ENCODE results near the gene PERM1. TPM values are rescaled to one million over a fixed set of nuclear protein-coding genes. Genes with fewer than 3 reads are reported as not detected.

Gene PERM1
- total and polyA plus RNA-seq, 2 of the 13 experiments (the other 11 are each of a cell fraction or from before 2014, with no cell fraction given): 0.04 to 0.29 TPM

DNA sequence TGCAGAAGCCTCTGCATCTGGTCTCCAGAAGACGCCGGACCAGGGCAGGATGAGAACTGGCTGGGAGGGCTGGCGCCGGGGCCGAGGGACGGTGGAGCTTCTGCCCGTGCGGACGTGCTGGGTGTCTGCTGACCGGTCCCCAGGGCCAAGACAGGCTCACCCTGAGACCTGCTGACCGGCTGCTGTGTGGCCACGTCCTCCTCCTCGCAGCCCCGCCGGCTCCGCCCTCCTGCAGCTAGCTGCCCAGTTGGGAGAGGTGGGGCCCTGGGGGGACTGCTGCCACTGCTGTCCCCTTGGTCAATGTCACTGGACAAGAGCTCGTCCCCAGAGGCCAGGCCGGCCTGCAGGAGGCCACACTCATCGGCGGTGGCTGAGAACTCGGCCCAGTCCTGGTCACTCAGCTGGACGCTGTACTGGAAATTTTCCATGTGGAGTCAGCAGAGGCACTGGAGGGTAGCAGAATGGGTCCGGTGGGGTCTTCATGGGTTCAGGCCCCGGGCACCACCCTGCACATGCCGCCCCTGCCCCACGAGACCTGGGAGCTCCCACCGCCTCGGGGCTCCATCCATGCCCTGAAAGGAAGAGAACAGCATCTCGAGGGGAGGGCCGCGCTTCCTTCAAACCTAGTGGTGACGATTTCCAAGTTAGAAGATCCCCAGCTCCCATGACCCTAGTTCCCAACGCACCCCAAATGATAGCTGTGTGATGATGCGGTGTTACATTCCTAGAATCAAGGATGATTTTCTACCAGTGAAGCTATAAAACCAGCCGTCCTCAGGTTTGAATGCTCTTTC lies 1.1 kb downstream of the PERM1 start (continued):
- TF ChIP-seq ZNF235 (CRISPR knock-in tag; IDR thresholded peaks at IDR 0.05; ENCODE audit: borderline replicate concordance) (no peak), TCF12 (IDR thresholded peaks at IDR 0.05) (no peak), TCF12 (CRISPR knock-in tag; IDR thresholded peaks at IDR 0.05) (no peak), NR1H2 (CRISPR knock-in tag; IDR thresholded peaks at IDR 0.05; ENCODE audit: borderline replicate concordance, low read depth) (no peak), TOPORS (CRISPR knock-in tag; IDR thresholded peaks at IDR 0.05) (no peak), MZF1 (CRISPR knock-in tag; IDR thresholded peaks at IDR 0.05; ENCODE audit: borderline replicate concordance) (no peak), ZSCAN12 (CRISPR knock-in tag; IDR thresholded peaks at IDR 0.05) (no peak), ZNF709 (CRISPR knock-in tag; IDR thresholded peaks at IDR 0.05) (peak; percentile 67; the same call in 1 of the 2 replicates), DMAP1 (CRISPR knock-in tag; IDR thresholded peaks at IDR 0.05) (no peak), ZNF510 (CRISPR knock-in tag; IDR thresholded peaks at IDR 0.05; ENCODE audit: low read depth) (0 out of 2 replicates have a peak, but pooled peaks have one; percentile 43), HMG20B (CRISPR knock-in tag; conservative IDR thresholded peaks at IDR 0.05) (no peak), FOSL2 (CRISPR knock-in tag; IDR thresholded peaks at IDR 0.05) (no peak), SKI (IDR thresholded peaks at IDR 0.05; ENCODE audit: partially characterized antibody) (no peak), ESRRA (CRISPR knock-in tag; IDR thresholded peaks at IDR 0.05; ENCODE audit: low read depth) (0 out of 2 replicates have a peak, but pooled peaks have one; percentile 39), FLYWCH1 (CRISPR knock-in tag; IDR thresholded peaks at IDR 0.05) (no peak), ZFP82 (CRISPR knock-in tag; IDR thresholded peaks at IDR 0.05; ENCODE audit: borderline replicate concordance) (no peak), ZNF253 (CRISPR knock-in tag; IDR thresholded peaks at IDR 0.05; ENCODE audit: borderline replicate concordance) (no peak)
- TF ChIP-seq, protein P1, sequence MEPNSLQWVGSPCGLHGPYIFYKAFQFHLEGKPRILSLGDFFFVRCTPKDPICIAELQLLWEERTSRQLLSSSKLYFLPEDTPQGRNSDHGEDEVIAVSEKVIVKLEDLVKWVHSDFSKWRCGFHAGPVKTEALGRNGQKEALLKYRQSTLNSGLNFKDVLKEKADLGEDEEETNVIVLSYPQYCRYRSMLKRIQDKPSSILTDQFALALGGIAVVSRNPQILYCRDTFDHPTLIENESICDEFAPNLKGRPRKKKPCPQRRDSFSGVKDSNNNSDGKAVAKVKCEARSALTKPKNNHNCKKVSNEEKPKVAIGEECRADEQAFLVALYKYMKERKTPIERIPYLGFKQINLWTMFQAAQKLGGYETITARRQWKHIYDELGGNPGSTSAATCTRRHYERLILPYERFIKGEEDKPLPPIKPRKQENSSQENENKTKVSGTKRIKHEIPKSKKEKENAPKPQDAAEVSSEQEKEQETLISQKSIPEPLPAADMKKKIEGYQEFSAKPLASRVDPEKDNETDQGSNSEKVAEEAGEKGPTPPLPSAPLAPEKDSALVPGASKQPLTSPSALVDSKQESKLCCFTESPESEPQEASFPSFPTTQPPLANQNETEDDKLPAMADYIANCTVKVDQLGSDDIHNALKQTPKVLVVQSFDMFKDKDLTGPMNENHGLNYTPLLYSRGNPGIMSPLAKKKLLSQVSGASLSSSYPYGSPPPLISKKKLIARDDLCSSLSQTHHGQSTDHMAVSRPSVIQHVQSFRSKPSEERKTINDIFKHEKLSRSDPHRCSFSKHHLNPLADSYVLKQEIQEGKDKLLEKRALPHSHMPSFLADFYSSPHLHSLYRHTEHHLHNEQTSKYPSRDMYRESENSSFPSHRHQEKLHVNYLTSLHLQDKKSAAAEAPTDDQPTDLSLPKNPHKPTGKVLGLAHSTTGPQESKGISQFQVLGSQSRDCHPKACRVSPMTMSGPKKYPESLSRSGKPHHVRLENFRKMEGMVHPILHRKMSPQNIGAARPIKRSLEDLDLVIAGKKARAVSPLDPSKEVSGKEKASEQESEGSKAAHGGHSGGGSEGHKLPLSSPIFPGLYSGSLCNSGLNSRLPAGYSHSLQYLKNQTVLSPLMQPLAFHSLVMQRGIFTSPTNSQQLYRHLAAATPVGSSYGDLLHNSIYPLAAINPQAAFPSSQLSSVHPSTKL (CRISPR knock-in tag; IDR thresholded peaks at IDR 0.05): 0 out of 2 replicates have a peak, but pooled peaks have one; percentile 20
- TF ChIP-seq, protein P2, sequence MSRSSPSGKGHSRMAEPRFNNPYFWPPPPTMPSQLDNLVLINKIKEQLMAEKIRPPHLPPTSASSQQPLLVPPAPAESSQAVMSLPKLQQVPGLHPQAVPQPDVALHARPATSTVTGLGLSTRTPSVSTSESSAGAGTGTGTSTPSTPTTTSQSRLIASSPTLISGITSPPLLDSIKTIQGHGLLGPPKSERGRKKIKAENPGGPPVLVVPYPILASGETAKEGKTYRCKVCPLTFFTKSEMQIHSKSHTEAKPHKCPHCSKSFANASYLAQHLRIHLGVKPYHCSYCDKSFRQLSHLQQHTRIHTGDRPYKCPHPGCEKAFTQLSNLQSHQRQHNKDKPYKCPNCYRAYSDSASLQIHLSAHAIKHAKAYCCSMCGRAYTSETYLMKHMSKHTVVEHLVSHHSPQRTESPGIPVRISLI (CRISPR knock-in tag; IDR thresholded peaks at IDR 0.05; ENCODE audit: borderline replicate concordance): 0 out of 2 replicates have a peak, but pooled peaks have one; percentile 16
- TF ChIP-seq, protein P3, sequence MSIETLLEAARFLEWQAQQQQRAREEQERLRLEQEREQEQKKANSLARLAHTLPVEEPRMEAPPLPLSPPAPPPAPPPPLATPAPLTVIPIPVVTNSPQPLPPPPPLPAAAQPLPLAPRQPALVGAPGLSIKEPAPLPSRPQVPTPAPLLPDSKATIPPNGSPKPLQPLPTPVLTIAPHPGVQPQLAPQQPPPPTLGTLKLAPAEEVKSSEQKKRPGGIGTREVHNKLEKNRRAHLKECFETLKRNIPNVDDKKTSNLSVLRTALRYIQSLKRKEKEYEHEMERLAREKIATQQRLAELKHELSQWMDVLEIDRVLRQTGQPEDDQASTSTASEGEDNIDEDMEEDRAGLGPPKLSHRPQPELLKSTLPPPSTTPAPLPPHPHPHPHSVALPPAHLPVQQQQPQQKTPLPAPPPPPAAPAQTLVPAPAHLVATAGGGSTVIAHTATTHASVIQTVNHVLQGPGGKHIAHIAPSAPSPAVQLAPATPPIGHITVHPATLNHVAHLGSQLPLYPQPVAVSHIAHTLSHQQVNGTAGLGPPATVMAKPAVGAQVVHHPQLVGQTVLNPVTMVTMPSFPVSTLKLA (IDR thresholded peaks at IDR 0.05): no peak
- TF ChIP-seq, protein P4, sequence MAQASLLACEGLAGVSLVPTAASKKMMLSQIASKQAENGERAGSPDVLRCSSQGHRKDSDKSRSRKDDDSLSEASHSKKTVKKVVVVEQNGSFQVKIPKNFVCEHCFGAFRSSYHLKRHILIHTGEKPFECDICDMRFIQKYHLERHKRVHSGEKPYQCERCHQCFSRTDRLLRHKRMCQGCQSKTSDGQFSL (CRISPR knock-in tag; IDR thresholded peaks at IDR 0.05): no peak
- TF ChIP-seq, protein P5, sequence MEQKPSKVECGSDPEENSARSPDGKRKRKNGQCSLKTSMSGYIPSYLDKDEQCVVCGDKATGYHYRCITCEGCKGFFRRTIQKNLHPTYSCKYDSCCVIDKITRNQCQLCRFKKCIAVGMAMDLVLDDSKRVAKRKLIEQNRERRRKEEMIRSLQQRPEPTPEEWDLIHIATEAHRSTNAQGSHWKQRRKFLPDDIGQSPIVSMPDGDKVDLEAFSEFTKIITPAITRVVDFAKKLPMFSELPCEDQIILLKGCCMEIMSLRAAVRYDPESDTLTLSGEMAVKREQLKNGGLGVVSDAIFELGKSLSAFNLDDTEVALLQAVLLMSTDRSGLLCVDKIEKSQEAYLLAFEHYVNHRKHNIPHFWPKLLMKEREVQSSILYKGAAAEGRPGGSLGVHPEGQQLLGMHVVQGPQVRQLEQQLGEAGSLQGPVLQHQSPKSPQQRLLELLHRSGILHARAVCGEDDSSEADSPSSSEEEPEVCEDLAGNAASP (CRISPR knock-in tag; IDR thresholded peaks at IDR 0.05; ENCODE audit: borderline replicate concordance): no peak
